Immature natural killer cell (primary cell): ENCODE measurements around the gene ADRA2A. TPM values are rescaled to one million over a fixed set of nuclear protein-coding genes. Genes with fewer than 3 reads are reported as not detected.

Experiments used
- DNase-seq, 3 donors: peaks; one replicate each; pipeline ENCODE4 v3.0.0; 2022; ENCODE audit warnings: mixed read lengths in 1 of 3
- H3K27ac Mint-ChIP-seq, 6 donors: one replicate each; pipeline ENCODE4 v1.8.0; 2020; ENCODE audit warnings: mixed read lengths in 6 of 6, mild to moderate bottlenecking in 5 of 6, inconsistent platforms in 4 of 6, moderate library complexity in 3 of 6
- H3K27me3 Mint-ChIP-seq, 3 donors: one replicate each; pipeline ENCODE4 v1.8.0; 2020 to 2021; ENCODE audit warnings: low read depth in 3 of 3, mild to moderate bottlenecking in 3 of 3, mixed read lengths in 3 of 3, moderate library complexity in 3 of 3, inconsistent platforms in 1 of 3
- H3K36me3 Mint-ChIP-seq, 3 donors: one replicate each; pipeline ENCODE4 v1.8.0; 2020; ENCODE audit warnings: mixed read lengths in 3 of 3, inconsistent platforms in 2 of 3, mild to moderate bottlenecking in 2 of 3
- H3K4me1 Mint-ChIP-seq, 2 donors: one replicate each; pipeline ENCODE4 v1.8.0; 2020; ENCODE audit warnings: inconsistent platforms in 2 of 2, mild to moderate bottlenecking in 2 of 2, mixed read lengths in 2 of 2, moderate library complexity in 1 of 2
- H3K4me3 Mint-ChIP-seq, 5 donors: one replicate each; pipeline ENCODE4 v1.8.0; 2020; ENCODE audit warnings: mild to moderate bottlenecking in 5 of 5, mixed read lengths in 5 of 5, inconsistent platforms in 3 of 5, moderate library complexity in 3 of 5
- H3K9me3 Mint-ChIP-seq, 6 donors: one replicate each; pipeline ENCODE4 v1.8.0; 2020; ENCODE audit warnings: mild to moderate bottlenecking in 6 of 6, mixed read lengths in 6 of 6, inconsistent platforms in 4 of 6, moderate library complexity in 3 of 6
- polyA plus RNA-seq, 3 donors: library from polyadenylated mRNA; unstranded; fragments of 300-500 nt; fragmentation: Illumina TruSeq; gene quantifications; one replicate each; pipeline ENCODE4 v1.2.3, GENCODE V29; 2021

The ADRA2A gene
- polyA plus RNA-seq, 3 donors from 2014 or later = not detected

- Mint-ChIP-seq H3K36me3 (no peaks in the 10 kb centered on the region), H3K27ac (no peak overlapping the region), H3K4me1 (peaks cover 0 to 18% of the 10 kb centered on the region in 2 donors), H3K9me3 (peaks cover 0 to 2% (median 0%) of the 10 kb centered on the region in 6 donors), H3K27me3 (peaks cover 7 to 11% (median 11%) of the 10 kb centered on the region in 3 donors), H3K4me3 (peak overlapping the region; percentile 44 to 62 (median 53))
- no peak for DNase-seq
These were observed 1.1 kb downstream of the ADRA2A start for GRCh38 chr10:111077785-111078504.

GRCh38 chr10:111078505-111079185 is 1.8 kb downstream of the ADRA2A start:
- Mint-ChIP-seq H3K36me3 (no peaks in the 10 kb centered on the region), H3K9me3 (peaks cover 0 to 2% (median 0%) of the 10 kb centered on the region in 6 donors), H3K27me3 (peaks cover 7 to 15% (median 11%) of the 10 kb centered on the region in 3 donors), H3K4me3 (peak overlapping the region in 3 of 5 donors; percentile 23 to 49 (median 25)), H3K27ac (no peak overlapping the region), H3K4me1 (peaks cover 0 to 18% of the 10 kb centered on the region in 2 donors)
- no peak for DNase-seq

- Mint-ChIP-seq H3K36me3 (no peaks in the 10 kb centered on the region), H3K27ac (no peak overlapping the region), H3K27me3 (peaks cover 4 to 15% (median 11%) of the 10 kb centered on the region in 3 donors), H3K4me1 (peaks cover 0 to 18% of the 10 kb centered on the region in 2 donors), H3K4me3 (peak overlapping the region; percentile 13 to 55 (median 44)), H3K9me3 (peaks cover 0 to 2% (median 0%) of the 10 kb centered on the region in 6 donors)
- no peak for DNase-seq
These were observed 2.5 kb downstream of the ADRA2A start for GRCh38 chr10:111079241-111079760.

DNA sequence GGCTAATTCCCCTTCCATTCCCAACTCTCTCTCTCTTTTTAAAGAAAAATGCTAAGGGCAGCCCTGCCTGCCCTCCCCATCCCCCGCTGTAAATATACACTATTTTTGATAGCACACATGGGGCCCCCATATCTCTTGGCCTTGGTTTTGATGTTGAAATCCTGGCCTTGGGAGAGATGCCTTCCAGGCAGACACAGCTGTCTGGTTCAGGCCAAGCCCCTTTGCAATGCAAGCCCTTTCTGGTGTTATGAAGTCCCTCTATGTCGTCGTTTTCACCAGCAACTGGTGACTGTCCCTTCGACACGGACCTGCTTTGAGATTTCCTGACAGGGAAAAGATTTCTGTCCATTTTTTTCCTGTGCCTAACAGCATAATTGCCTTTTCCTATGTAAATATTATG is 3.0 kb downstream of the ADRA2A start:
- Mint-ChIP-seq H3K27ac (no peak overlapping the region), H3K4me1 (peaks cover 0 to 18% of the 10 kb centered on the region in 2 donors), H3K36me3 (no peaks in the 10 kb centered on the region), H3K27me3 (peaks cover 4 to 15% (median 12%) of the 10 kb centered on the region in 3 donors), H3K9me3 (peaks cover 0 to 2% (median 0%) of the 10 kb centered on the region in 6 donors), H3K4me3 (peak overlapping the region in 3 of 5 donors; percentile 13 to 24 (median 21))
- DNase-seq = no peak

DNA sequence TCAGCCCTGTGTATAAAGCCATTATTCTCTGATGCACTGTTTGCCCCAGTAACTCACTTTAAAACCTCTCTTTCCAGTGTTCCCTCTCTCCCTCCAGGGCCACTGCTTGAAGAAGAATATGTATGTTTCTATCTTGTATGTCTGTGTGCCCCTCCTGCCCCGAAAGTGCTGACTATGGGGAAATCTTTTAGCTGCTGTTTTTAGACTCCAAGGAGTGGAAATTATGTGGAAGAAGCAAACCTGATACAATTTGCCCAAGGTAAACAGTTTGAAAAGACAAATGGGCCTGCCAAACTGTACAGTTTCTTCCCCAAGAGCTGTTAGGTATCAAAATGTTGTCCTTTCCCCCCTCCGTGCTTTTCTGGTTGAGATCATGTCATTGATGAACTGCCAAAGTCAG is 3.4 kb downstream of the ADRA2A start:
- H3K27ac Mint-ChIP-seq = no peak overlapping the region
- H3K4me3 Mint-ChIP-seq = peak overlapping the region in 3 of 5 donors; percentile 1 to 24 (median 13)
- no peak for DNase-seq
- peaks cover 4 to 11% (median 8%) of the 10 kb centered on the region in 3 donors for H3K27me3 Mint-ChIP-seq
- peaks cover 0 to 2% (median 0%) of the 10 kb centered on the region in 6 donors for H3K9me3 Mint-ChIP-seq
- H3K36me3 Mint-ChIP-seq = no peaks in the 10 kb centered on the region
- H3K4me1 Mint-ChIP-seq = peaks cover 0 to 14% of the 10 kb centered on the region in 2 donors

DNA sequence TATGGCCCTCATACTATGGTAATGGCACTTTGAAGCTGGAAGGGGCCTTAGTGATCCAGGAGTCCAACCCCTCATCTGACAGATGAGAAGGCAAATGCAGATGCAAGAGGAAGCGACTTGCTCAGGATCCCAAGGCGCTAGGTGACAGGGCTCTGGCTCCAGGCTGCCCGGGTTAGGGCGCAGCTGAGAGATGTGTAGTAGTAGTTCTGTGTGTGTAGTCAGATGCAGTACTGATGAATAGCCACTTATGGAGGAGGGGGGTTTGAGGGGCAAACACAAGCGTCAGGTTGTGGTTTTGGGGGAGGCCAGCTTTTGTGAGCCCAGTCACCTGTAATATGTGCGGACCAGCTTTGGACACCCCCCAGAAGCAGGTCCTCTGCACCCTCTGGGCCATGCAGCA is 4.8 kb downstream of the ADRA2A start:
- Mint-ChIP-seq H3K36me3 (no peaks in the 10 kb centered on the region), H3K4me3 (no peak overlapping the region), H3K27ac (no peak overlapping the region), H3K9me3 (peaks cover 0 to 2% (median 0%) of the 10 kb centered on the region in 6 donors), H3K27me3 (peaks cover 4 to 14% (median 7%) of the 10 kb centered on the region in 3 donors), H3K4me1 (peaks cover 0 to 9% of the 10 kb centered on the region in 2 donors)
- DNase-seq = no peak

GRCh38 chr10:111082102-111082975 is 5.5 kb downstream of the ADRA2A start:
- no peak for DNase-seq
- Mint-ChIP-seq H3K27me3 (peaks cover 4 to 14% (median 7%) of the 10 kb centered on the region in 3 donors), H3K9me3 (peaks cover 0 to 2% (median 0%) of the 10 kb centered on the region in 6 donors), H3K4me1 (peaks cover 0 to 9% of the 10 kb centered on the region in 2 donors), H3K4me3 (no peak overlapping the region), H3K36me3 (no peaks in the 10 kb centered on the region), H3K27ac (no peak overlapping the region)

DNA sequence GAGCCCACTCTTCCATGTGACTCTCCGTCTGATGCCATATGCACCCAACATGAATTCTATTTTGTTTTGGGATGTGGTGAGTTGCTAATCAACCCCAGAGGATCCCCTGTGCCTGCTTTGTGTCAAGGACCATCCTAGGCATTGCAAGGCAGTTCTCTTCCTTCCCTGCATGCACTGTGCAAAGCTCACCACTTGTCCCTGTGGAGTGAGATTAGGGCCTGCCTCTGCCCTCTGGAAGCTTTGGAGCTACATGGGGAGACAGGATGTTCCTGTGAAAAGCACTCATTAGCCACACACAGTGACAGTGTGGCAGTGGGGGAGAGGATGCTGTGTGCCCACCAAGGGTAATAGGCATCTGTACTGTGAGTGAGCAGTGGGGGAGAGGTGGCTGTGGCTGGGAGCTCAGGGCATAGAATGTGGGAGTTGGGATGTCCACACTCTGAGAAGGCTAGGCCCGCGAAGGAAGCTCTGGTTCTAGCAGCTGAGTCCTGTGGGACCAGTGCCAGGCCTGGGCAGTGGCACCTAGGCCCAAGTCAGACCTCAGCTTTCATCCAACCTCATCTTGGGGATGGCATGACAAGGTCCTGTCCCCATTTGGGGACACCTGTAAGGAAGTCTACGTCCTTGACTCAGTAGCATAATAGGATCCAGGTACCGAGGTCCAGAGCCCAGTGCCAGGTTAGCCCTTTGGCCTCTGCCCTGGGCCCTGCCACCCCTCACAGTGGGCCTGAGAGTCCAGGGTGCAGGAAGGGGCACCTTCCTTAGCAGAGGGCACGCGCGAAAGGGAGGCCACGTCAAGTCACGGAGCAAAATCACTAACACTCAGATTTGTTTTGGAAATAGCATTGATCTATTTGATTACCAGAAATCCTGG is 6.6 kb downstream of the ADRA2A start:
- H3K4me3 Mint-ChIP-seq = no peak overlapping the region
- H3K36me3 Mint-ChIP-seq = no peaks in the 10 kb centered on the region
- peaks cover 0 to 2% (median 0%) of the 10 kb centered on the region in 6 donors for H3K9me3 Mint-ChIP-seq
- peaks cover 4 to 14% (median 4%) of the 10 kb centered on the region in 3 donors for H3K27me3 Mint-ChIP-seq
- H3K27ac Mint-ChIP-seq = no peak overlapping the region
- DNase-seq = no peak
- H3K4me1 Mint-ChIP-seq = peaks cover 0 to 7% of the 10 kb centered on the region in 2 donors

DNA sequence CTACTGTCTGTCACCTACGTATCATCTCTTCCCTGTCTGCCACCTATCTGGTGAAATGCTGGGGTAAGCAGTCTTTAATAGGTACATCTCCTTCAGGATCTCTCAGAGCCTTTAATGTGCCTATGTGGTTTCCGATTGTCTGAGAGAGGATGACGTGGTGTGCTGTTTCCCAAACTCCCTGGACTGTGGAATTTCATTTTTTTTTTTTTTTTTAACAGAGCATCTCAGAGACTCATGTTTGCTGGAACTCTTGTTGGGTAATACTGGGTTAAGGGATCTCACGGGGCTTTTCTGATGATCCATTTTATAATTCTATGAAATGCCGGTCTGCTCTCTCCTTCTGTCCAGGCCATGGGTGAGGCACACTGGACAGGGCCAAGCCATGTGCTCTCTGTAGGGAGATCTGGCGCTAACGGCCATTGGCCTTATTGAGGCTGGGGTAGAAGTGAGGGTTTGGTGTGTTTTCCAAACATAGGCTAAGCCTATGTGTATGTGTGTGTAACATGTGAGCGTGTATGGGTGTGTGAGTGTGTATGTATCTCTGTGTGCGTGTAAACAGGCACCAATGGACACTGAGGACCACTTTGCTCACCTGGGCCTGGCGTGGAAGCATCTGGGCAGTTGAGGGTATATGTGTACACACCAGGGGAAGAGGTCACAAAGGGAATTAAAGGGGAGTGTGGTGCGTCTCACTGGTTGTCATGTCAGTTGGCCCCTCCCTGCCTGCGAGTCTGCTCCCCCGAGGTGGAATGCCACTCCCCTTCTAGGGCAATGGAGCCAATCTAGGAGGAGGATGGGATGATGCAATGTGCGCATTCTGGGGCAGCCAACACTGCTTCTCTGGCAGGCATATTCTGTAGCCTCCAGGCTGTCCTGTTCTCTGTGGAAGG is 7.8 kb downstream of the ADRA2A start:
- Mint-ChIP-seq H3K27me3 (peaks cover 3 to 10% (median 5%) of the 10 kb centered on the region in 3 donors), H3K9me3 (peaks cover 0 to 2% (median 0%) of the 10 kb centered on the region in 6 donors), H3K36me3 (no peaks in the 10 kb centered on the region), H3K4me1 (peaks cover 0 to 2% of the 10 kb centered on the region in 2 donors), H3K4me3 (no peak overlapping the region), H3K27ac (no peak overlapping the region)
- no peak for DNase-seq

DNA sequence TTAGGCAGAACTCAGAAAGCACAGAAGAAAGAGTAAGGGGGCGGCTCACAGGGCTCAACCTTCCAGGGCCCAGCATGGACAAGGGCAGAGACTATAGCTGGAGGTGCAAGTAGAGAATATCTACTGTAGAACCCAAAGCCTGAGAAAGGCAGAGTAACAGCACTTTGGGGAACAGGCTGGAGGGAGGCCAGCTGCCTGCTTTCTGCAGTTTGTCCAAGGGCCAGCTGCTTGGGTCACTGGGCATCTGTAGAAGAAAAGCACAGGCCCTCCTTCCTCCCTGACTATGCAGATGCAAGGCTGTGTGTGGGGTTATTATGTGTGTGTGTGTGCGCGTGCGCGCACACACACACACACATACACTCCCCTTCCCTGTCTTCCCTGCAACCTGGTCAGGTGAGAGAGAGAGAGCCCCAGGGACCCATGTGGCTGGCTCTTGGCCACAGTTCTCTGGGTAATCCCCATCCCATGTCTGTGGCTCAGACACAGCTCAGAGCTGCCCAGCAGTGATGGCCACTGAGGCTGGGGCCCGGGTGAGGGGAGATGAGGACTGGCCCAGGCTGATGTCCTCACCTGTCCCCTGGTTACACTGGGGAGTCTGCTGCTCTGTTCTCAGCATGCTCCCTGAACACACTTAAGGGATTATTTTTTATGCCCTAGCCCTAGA is 9.0 kb downstream of the ADRA2A start:
- H3K27me3 Mint-ChIP-seq = peaks cover 1 to 6% (median 5%) of the 10 kb centered on the region in 3 donors
- H3K36me3 Mint-ChIP-seq = no peaks in the 10 kb centered on the region
- no peak overlapping the region for H3K27ac Mint-ChIP-seq
- no peak for DNase-seq
- no peaks in the 10 kb centered on the region for H3K4me1 Mint-ChIP-seq
- H3K9me3 Mint-ChIP-seq = no peaks in the 10 kb centered on the region
- no peak overlapping the region for H3K4me3 Mint-ChIP-seq

DNA sequence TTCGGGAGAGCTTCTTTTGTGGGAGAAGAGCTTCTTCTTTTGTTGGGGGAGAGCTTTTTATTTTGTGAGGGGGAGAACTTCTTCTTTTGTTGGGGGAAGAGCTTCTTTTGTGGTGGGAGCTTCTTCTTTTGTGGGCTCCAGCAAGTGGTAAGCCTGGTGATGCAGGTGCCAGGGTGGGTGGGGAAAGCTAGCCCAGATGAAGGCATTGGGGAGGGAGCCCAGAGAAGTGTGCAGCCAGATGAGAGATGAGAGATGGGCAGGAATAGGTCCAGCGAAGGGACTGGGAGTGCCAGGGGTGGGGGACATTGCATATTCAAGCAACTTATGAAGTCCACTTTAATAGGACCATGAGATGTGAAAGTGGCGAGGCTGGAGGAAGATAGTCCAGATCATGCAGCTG is 9.7 kb downstream of the ADRA2A start:
- Mint-ChIP-seq H3K4me3 (no peak overlapping the region), H3K27ac (no peak overlapping the region), H3K9me3 (no peaks in the 10 kb centered on the region), H3K27me3 (peaks cover 1 to 6% (median 5%) of the 10 kb centered on the region in 3 donors), H3K4me1 (no peaks in the 10 kb centered on the region), H3K36me3 (no peaks in the 10 kb centered on the region)
- no peak for DNase-seq
